SK-N-SH (cell line): ENCODE results near the gene TUT4. TPM values are rescaled to one million over a fixed set of nuclear protein-coding genes. Genes with fewer than 3 reads are reported as not detected.

ENCODE experiments used
- CTCF ChIA-PET: fragments of 300-600, 350-600 bp; formaldehyde crosslinking; extraction: SDS; loops from one replicate; lab custom pipeline; 2021; lab: Yijun Ruan, JAX
- POLR2A ChIA-PET: fragments of 350-600 bp; sonication (Branson Sonifier 250); formaldehyde crosslinking; extraction: SDS; loops from one replicate; lab custom pipeline; 2020; ENCODE audit warnings: antibody characterized with exemption, inconsistent platforms; lab: Yijun Ruan, JAX
- DNase-seq: peaks from one replicate; pipeline ENCODE4 v3.0.0; 2012
- H2AFZ ChIP-seq: fragments of 200-600 bp; sonication (generic); 2 replicates; pipeline ENCODE4 v1.8.1; 2016; ENCODE audit warnings: antibody characterized with exemption, mild to moderate bottlenecking, low read depth
- H3F3A ChIP-seq: fragments of 200-600 bp; sonication (generic); replicated peaks from 2 replicates; pipeline ENCODE3; 2016; ENCODE audit warnings: antibody characterized with exemption, mild to moderate bottlenecking; ENCODE audit not compliant: insufficient read depth
- H3K27ac ChIP-seq, 2 experiments: fragments of 200-500 bp in 1 of 2; fragments of 200-600 bp in 1 of 2; sonication (Bioruptor generic) in 1 of 2; sonication (generic), shearing (Covaris generic) in 1 of 2; 2 replicates each; pipeline versions ENCODE4 v1.5.1 to v1.6.1; 2014 to 2016; ENCODE audit warnings: low read depth in 2 of 2, inconsistent platforms in 1 of 2, low read length in 1 of 2, mild to moderate bottlenecking in 1 of 2, mixed read lengths in 1 of 2
- H3K27me3 ChIP-seq: fragments of 200-600 bp; sonication (generic), shearing (Covaris generic); 2 replicates; pipeline ENCODE4 v1.6.1; 2016; ENCODE audit warnings: mixed run types; ENCODE audit not compliant: insufficient read depth
- H3K36me3 ChIP-seq, 2 experiments: fragments of 200-500 bp in 1 of 2; fragments of 200-600 bp in 1 of 2; sonication (Bioruptor generic) in 1 of 2; sonication (generic) in 1 of 2; replicated peaks in 1 of 2; 2 replicates each; pipeline versions ENCODE3 to v1.5.1; 2014 to 2016; ENCODE audit warnings: low read length in 1 of 2, mild to moderate bottlenecking in 1 of 2; ENCODE audit not compliant: insufficient read depth in 2 of 2, control insufficient read depth in 1 of 2
- H3K4me1 ChIP-seq, 2 experiments: fragments of 200-500 bp in 1 of 2; fragments of 200-600 bp in 1 of 2; sonication (Bioruptor generic) in 1 of 2; sonication (generic), shearing (Covaris generic) in 1 of 2; 2 replicates each; pipeline versions ENCODE4 v1.5.1 to v1.6.1; 2014 to 2016; ENCODE audit warnings: low read depth in 1 of 2, low read length in 1 of 2, mixed run types in 1 of 2; ENCODE audit not compliant: insufficient read depth in 2 of 2, control insufficient read depth in 1 of 2
- H3K4me2 ChIP-seq: fragments of 200-600 bp; sonication (generic), shearing (Covaris generic); 2 replicates; pipeline ENCODE4 v1.6.1; 2017; ENCODE audit warnings: mixed run types
- H3K4me3 ChIP-seq, 2 experiments: fragments of 200-500 bp in 1 of 2; fragments of 200-600 bp in 1 of 2; sonication (Bioruptor generic) in 1 of 2; sonication (generic), shearing (Covaris generic) in 1 of 2; 2 replicates each; pipeline versions ENCODE4 v1.5.1 to v1.8.1; 2014 to 2016; ENCODE audit warnings: low read depth in 2 of 2, inconsistent platforms in 1 of 2, low read length in 1 of 2, mild to moderate bottlenecking in 1 of 2, mixed read lengths in 1 of 2, moderate library complexity in 1 of 2
- H3K79me2 ChIP-seq: fragments of 200-600 bp; sonication (generic); 2 replicates; pipeline ENCODE4 v1.8.1; 2017; ENCODE audit warnings: mild to moderate bottlenecking; ENCODE audit not compliant: insufficient read depth
- H3K9ac ChIP-seq: fragments of 200-600 bp; sonication (generic); 2 replicates; pipeline ENCODE4 v1.6.1; 2017; ENCODE audit warnings: mixed run types
- H3K9me2 ChIP-seq: fragments of 200-600 bp; sonication (generic); 2 replicates; pipeline ENCODE4 v1.6.1; 2017; ENCODE audit warnings: mixed run types
- H3K9me3 ChIP-seq: fragments of 200-600 bp; sonication (generic); 2 replicates; pipeline ENCODE4 v1.6.1; 2017; ENCODE audit warnings: mixed run types, mild to moderate bottlenecking, moderate library complexity
- H4K20me1 ChIP-seq: fragments of 200-600 bp; sonication (generic); 2 replicates; pipeline ENCODE4 v1.6.1; 2017; ENCODE audit warnings: mild to moderate bottlenecking, mixed run types; ENCODE audit not compliant: insufficient read depth
- ELF1 ChIP-seq: IDR thresholded peaks from 2 replicates; pipeline ENCODE4 v1.4.0; 2012
- FOXM1 ChIP-seq: IDR thresholded peaks from 2 replicates; pipeline ENCODE4 v1.4.0; 2012; ENCODE audit warnings: low read depth, mild to moderate bottlenecking
- GABPA ChIP-seq: IDR thresholded peaks from 2 replicates; pipeline ENCODE4 v1.4.0; 2012; ENCODE audit warnings: low read depth, mild to moderate bottlenecking
- GATA2 ChIP-seq: sonication (generic); formaldehyde crosslinking; IDR thresholded peaks from 2 replicates; pipeline ENCODE4 v1.5.0; 2020; ENCODE audit warnings: mild to moderate bottlenecking, missing genetic modification reagents
- JUND ChIP-seq: IDR thresholded peaks from 2 replicates; pipeline ENCODE4 v1.4.0; 2012
- MAX ChIP-seq: IDR thresholded peaks from 2 replicates; pipeline ENCODE4 v1.4.0; 2012; ENCODE audit warnings: low read depth
- MXI1 ChIP-seq: IDR thresholded peaks from 2 replicates; pipeline ENCODE4 v1.6.1; 2012; ENCODE audit warnings: mild to moderate bottlenecking, low read depth, low read length, improper control_type of control experiment
- NFIC ChIP-seq: IDR thresholded peaks from 2 replicates; pipeline ENCODE4 v1.4.0; 2012; ENCODE audit warnings: borderline replicate concordance
- POLR2AphosphoS5 ChIP-seq: IDR thresholded peaks from 2 replicates; pipeline ENCODE4 v1.6.1; 2012; ENCODE audit warnings: low read depth, low read length
- RAD21 ChIP-seq: IDR thresholded peaks from 2 replicates; pipeline ENCODE4 v1.6.1; 2012; ENCODE audit warnings: mild to moderate bottlenecking, low read length
- RCOR1 ChIP-seq: fragments of 150-350 bp; IDR thresholded peaks from 2 replicates; pipeline ENCODE4 v1.6.1; 2017; ENCODE audit warnings: antibody characterized with exemption, low read length
- REST ChIP-seq: IDR thresholded peaks from 2 replicates; pipeline ENCODE4 v1.6.1; 2012; ENCODE audit warnings: mild to moderate bottlenecking, low read depth, low read length, moderate library complexity
- RFX5 ChIP-seq: IDR thresholded peaks from 2 replicates; pipeline ENCODE4 v1.6.1; 2012; ENCODE audit warnings: mild to moderate bottlenecking, improper control_type of control experiment, low read length
- SIN3A ChIP-seq: IDR thresholded peaks from 2 replicates; pipeline ENCODE4 v1.6.1; 2012; ENCODE audit warnings: low read depth, mild to moderate bottlenecking, low read length, moderate library complexity, borderline replicate concordance
- TCF12 ChIP-seq: IDR thresholded peaks from 2 replicates; pipeline ENCODE4 v1.4.0; 2012
- TEAD4 ChIP-seq: IDR thresholded peaks from 2 replicates; pipeline ENCODE4 v1.4.0; 2012; ENCODE audit warnings: mild to moderate bottlenecking, borderline replicate concordance; ENCODE audit not compliant: insufficient read depth
- USF2 ChIP-seq: fragments of 150-350 bp; IDR thresholded peaks from 2 replicates; pipeline ENCODE4 v1.6.1; 2017; ENCODE audit warnings: antibody characterized with exemption, low read length, low read depth, borderline replicate concordance
- YY1 ChIP-seq: IDR thresholded peaks from 2 replicates; pipeline ENCODE4 v1.4.0; 2012; ENCODE audit warnings: low read depth, mild to moderate bottlenecking
- WGBS: methylation state at CpG from one replicate; pipeline ENCODE4 v1.1.6; 2017; ENCODE audit warnings: low lambda C conversion rate; 5-methylcytosine and 5-hydroxymethylcytosine counted together
- polyA plus RNA-seq, 3 experiments: library from polyadenylated mRNA; depleted of rRNA; stranded (reverse); fragments of >200 nt; gene quantifications; 2 replicates each; pipeline ENCODE4 v1.2.3, GENCODE V29; 2012

TUT4 gene
- polyA plus RNA-seq, 1 of the 3 experiments (the other 2 are of a cell fraction), result 28.3 TPM

DNA sequence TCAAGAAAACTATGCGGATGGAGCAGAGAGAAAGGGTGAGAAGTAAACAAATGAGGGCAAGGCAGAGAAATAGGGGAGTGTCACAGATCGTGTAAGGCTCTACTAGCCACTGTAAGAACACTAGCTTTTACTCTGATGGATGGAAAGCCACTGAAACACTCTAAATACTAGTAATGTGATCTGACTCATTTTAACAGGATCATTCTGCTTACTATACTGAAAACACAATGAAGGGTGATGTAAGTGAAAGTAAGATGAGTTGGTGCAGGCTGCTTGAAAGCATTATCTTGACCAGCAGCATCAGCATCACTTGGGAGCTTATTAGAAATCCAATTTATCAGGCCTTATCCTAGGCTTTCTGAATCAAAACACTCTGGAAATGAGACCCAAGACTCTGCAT, 32.7 kb downstream of the TUT4 start:
- H3K36me3 ChIP-seq, result peaks cover 15 to 32% of the 10 kb centered on the region in 2 experiments
- peaks cover 10% of the 10 kb centered on the region for H3F3A ChIP-seq
- no peak overlapping the region for H3K9ac ChIP-seq
- no peaks in the 10 kb centered on the region for H3K4me1 ChIP-seq
- no peak overlapping the region for H3K4me2 ChIP-seq
- H4K20me1 ChIP-seq, result no peaks in the 10 kb centered on the region
- TF ChIP-seq MAX, result no peak
- TF ChIP-seq YY1, result no peak
- no peak for TF ChIP-seq RAD21
- no peak for TF ChIP-seq TEAD4
- no peak for TF ChIP-seq SIN3A
- no peak for TF ChIP-seq GATA2 (CRISPR knock-in tag)
- no peak overlapping the region for H3K4me3 ChIP-seq
- no peak for DNase-seq
- WGBS, result 100% methylated on average over 2 of the region's 2 CpGs
- no peaks in the 10 kb centered on the region for H3K9me2 ChIP-seq
- H3K27me3 ChIP-seq, result no peaks in the 10 kb centered on the region
- H2AFZ ChIP-seq, result no peak overlapping the region
- ChIA-PET POLR2A (no interaction called here), CTCF (interaction anchor here (0.6 kb wide), 1 partner anchor 107 kb away, joined by 3 read pairs; no protein-coding TSS in a partner anchor)
- H3K79me2 ChIP-seq, result peaks cover 33% of the 10 kb centered on the region
- H3K9me3 ChIP-seq, result no peaks in the 10 kb centered on the region
- no peak overlapping the region for H3K27ac ChIP-seq

DNA sequence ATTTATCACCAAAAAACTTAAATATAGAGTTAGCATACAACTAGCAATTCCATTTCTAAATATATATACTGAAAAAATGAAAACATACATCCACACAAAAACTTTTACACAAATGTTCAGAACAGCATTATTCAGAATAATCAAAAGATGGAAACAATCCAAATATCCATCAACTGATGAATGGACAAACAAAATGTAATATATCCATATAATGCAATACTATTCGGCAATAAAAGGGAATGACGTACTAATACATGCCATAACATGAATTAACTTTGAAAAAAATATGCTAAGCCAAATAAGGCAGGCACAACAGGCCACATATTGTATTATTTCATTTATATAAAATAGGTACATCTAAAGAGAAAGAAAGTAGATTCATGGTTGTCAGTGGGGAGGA, 33.9 kb downstream of the TUT4 start:
- no peak for DNase-seq
- H3F3A ChIP-seq, result peaks cover 10% of the 10 kb centered on the region
- CTCF ChIA-PET, result no interaction called here

DNA sequence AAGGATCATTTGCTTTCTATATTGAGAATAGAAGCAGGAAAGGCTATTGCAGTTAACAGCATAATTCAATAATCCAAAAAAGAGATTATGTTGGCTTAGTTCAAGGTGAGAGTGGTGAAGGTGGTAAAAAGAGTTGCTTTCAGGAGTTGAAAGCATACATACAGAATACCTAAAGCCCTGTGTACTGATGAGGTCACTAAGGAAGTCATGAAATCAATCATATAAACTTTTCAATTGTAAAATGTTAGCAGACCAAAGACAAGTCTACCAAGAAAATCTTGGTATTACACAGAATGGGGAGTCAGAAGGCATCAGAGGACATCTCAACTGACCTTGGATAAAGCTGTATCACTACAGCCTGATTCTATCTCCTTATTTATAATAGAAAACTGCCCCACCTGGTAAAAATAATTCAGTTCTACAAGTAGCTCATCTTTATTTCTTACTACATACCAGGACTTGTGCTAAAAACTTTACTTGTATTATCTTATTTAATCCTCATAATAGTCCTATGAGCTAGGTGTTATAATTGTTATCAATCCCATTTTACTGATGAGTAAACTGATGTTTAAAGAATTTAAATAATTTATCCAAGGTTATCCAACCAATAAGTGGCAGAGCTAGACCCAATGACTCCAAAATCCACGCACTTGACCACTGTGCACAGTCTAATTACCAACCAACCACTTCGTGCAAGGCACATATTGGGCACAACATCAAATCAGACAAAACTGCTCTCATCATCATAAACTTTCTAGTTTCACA, 40.9 kb downstream of the TUT4 start:
- WGBS, result 100% methylated on average over 2 of the region's 2 CpGs
- POLR2A ChIA-PET, result no interaction called here
- TF ChIP-seq FOXM1 (no peak), TEAD4 (no peak), JUND (no peak), ELF1 (no peak), GABPA (no peak), USF2 (no peak), MXI1 (no peak), RCOR1 (no peak), TCF12 (no peak), YY1 (no peak), POLR2AphosphoS5 (no peak), RFX5 (no peak), RAD21 (no peak), REST (no peak)

More for the DNA sequence above, 33.9 kb downstream of the TUT4 start:
- TF ChIP-seq GABPA, result no peak
- TF ChIP-seq YY1, result no peak
- no peak for TF ChIP-seq NFIC
- no peak for TF ChIP-seq ELF1
- Histone ChIP-seq H3K36me3 (peaks cover 11 to 37% of the 10 kb centered on the region in 2 experiments), H3K4me3 (no peak overlapping the region), H3K9me2 (no peaks in the 10 kb centered on the region), H3K4me2 (no peak overlapping the region), H3K9ac (no peak overlapping the region), H3K4me1 (no peaks in the 10 kb centered on the region), H3K79me2 (peaks cover 25% of the 10 kb centered on the region), H4K20me1 (no peaks in the 10 kb centered on the region), H3K27ac (no peak overlapping the region), H2AFZ (no peak overlapping the region), H3K27me3 (no peaks in the 10 kb centered on the region), H3K9me3 (no peaks in the 10 kb centered on the region)
- WGBS, result 99% methylated on average over 2 of the region's 2 CpGs
- POLR2A ChIA-PET, result no interaction called here

More for the DNA sequence above, 40.9 kb downstream of the TUT4 start:
- Histone ChIP-seq H3K36me3 (peaks cover 29 to 50% of the 10 kb centered on the region in 2 experiments), H3K79me2 (0 out of 2 replicates have a peak, but pooled peaks cover 13% of the 10 kb centered on the region), H3K4me2 (no peak overlapping the region), H3K27ac (no peak overlapping the region), H3K27me3 (no peaks in the 10 kb centered on the region), H4K20me1 (no peaks in the 10 kb centered on the region), H3K9me3 (no peaks in the 10 kb centered on the region), H3K4me1 (no peaks in the 10 kb centered on the region), H3K9ac (no peak overlapping the region), H2AFZ (no peak overlapping the region), H3K9me2 (no peaks in the 10 kb centered on the region), H3F3A (no peaks in the 10 kb centered on the region), H3K4me3 (no peak overlapping the region)
- CTCF ChIA-PET, result no interaction called here
- DNase-seq, result no peak
